VCaP (cell line): ENCODE results near the gene ATP6V0E2.
A peak's percentile ranks its signal among the peaks of the same experiment; 100 is the strongest.

Source experiments
- H3K27ac ChIP-seq: fragments of 450-650 bp; 2 replicates; pipeline ENCODE4 v1.5.1; 2017
- CTCF ChIP-seq: fragments of 450-650 bp; conservative IDR thresholded peaks from 2 replicates; pipeline ENCODE4 v1.5.1; 2017; ENCODE audit warnings: mild to moderate bottlenecking, moderate library complexity

The ATP6V0E2 gene

GRCh38 chr7:149853157-149853556, 20.6 kb upstream of the ATP6V0E2 start:
- no peak for TF ChIP-seq CTCF
- H3K27ac ChIP-seq = no peak overlapping the region; the same call in 1 of the 2 replicates

- peak overlapping the region; percentile 81 for H3K27ac ChIP-seq
- TF ChIP-seq CTCF = no peak
Measured at GRCh38 chr7:149854611-149855360, 19.0 kb upstream of the ATP6V0E2 start.

- TF ChIP-seq CTCF = no peak
- H3K27ac ChIP-seq = peak overlapping the region; percentile 81
Measured at GRCh38 chr7:149855361-149856305, 18.1 kb upstream of the ATP6V0E2 start.

DNA sequence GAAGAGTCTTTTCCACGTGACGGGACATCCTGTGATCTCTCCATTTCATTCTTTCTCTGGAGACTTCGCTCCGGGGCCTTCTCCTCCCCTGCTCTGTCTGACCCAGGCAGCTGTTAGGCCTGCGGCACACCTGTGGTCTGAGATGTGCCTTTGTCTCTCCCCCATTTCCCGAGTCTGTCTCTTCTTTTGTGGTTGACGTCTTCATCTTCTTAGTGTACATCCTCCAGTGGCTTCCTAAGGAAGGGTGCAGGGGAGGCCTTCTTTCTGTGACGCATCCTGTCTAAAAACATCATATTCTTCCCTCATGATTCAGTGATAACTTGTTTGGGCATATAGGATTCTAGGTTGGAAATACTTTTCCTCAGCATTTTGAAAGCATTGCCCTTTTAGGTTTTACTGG, 17.2 kb upstream of the ATP6V0E2 start:
- TF ChIP-seq CTCF = no peak
- H3K27ac ChIP-seq = peak overlapping the region; percentile 81

GRCh38 chr7:149859369-149859768, 14.4 kb upstream of the ATP6V0E2 start:
- peak overlapping the region; percentile 40 for H3K27ac ChIP-seq
- no peak for TF ChIP-seq CTCF

DNA sequence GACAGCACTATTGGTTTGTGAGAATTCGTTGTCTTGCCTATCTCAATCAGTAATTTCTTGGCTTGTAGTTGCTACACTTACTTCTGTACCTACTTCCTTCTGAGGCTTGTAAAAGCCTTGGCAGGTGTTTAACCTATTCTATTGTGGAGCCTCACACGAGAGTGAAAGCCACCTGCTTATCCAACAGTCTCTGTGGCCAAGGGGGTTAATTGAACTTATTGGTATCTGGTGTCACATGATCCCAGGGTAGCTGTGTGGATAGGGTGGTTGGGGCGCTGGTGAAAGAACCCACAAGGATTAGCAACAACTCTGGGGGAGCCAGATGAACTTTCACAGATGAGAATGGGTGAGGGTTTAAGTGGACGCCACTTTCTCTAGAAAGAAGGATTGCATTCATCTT, 13.9 kb upstream of the ATP6V0E2 start:
- TF ChIP-seq CTCF = no peak
- H3K27ac ChIP-seq = peak overlapping the region; percentile 40
